ENCODE results near the gene ATXN7L1. TPM values are rescaled to one million over a fixed set of nuclear protein-coding genes. Genes with fewer than 3 reads are reported as not detected.

ATXN7L1 gene
- total RNA-seq, 1 experiment from 2014 or later = 38.5 TPM

DNA sequence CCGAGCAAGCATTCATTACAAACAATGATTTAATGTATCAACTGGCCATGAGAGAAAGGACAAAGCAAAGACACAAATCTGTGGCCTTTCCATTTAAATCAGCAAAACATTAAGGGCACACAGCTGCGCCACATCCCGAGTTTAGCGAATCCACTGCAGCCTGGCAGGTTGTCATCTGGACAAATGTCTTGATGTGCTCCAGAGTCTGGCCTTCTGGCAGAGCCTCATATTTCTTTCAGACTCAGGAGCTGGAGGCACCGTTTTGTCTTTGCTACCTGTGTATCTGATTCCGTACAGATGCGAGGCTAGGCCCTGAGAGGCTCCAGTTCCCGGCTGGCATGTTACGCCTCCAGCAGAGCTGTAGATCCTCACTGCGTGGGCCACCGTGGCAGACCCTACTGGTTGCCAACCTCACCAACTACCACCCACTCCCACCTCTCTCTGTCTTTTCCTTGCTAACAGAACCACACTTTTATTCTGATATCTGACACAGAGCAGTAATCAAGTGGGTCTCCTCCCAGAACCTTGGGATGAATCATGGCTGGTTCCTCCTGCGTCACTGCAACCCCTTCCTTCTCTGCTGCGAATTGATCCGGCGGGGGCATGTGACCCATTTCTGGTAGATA is 254.2 kb downstream of the ATXN7L1 start:
- Mint-ChIP-seq H3K9me3 (peaks cover 17% of the 10 kb centered on the region), H3K27me3 (ENCODE audit: low read depth) (0 out of 2 replicates have a peak, but pooled peaks cover 3% of the 10 kb centered on the region), H3K4me1 (peaks cover 16% of the 10 kb centered on the region), H3K36me3 (peaks cover 86% of the 10 kb centered on the region), H3K27ac (peak overlapping the region; percentile 50), H3K4me3 (no peak overlapping the region)
- ATAC-seq (no peak), DNase-seq (ENCODE audit: low spot score) (no peak)
- ChIA-PET POLR2A (interaction anchor here (0.6 kb wide), 1 partner anchor 20 kb away, joined by 3 read pairs; no protein-coding TSS in a partner anchor), CTCF (no interaction called here)
- TF ChIP-seq GRHL2 (CRISPR knock-in tag; IDR thresholded peaks at IDR 0.05; ENCODE audit: insufficient replicate concordance, severe bottlenecking) = no peak
- no peak for TF ChIP-seq KAT7 (CRISPR knock-in tag; IDR thresholded peaks at IDR 0.05; ENCODE audit: borderline replicate concordance)
- TF ChIP-seq SMAD4 (CRISPR knock-in tag; IDR thresholded peaks at IDR 0.05) = no peak
- TF ChIP-seq, protein P1, sequence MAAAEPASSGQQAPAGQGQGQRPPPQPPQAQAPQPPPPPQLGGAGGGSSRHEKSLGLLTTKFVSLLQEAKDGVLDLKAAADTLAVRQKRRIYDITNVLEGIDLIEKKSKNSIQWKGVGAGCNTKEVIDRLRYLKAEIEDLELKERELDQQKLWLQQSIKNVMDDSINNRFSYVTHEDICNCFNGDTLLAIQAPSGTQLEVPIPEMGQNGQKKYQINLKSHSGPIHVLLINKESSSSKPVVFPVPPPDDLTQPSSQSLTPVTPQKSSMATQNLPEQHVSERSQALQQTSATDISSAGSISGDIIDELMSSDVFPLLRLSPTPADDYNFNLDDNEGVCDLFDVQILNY (CRISPR knock-in tag; IDR thresholded peaks at IDR 0.05) = no peak
- TF ChIP-seq CBFB (CRISPR knock-in tag; IDR thresholded peaks at IDR 0.05; ENCODE audit: low read depth) = no peak
- no peak for TF ChIP-seq FOXJ3 (CRISPR knock-in tag; IDR thresholded peaks at IDR 0.05; ENCODE audit: borderline replicate concordance)
- no peak for TF ChIP-seq JUN (CRISPR knock-in tag; IDR thresholded peaks at IDR 0.05)
- TF ChIP-seq, protein P2, sequence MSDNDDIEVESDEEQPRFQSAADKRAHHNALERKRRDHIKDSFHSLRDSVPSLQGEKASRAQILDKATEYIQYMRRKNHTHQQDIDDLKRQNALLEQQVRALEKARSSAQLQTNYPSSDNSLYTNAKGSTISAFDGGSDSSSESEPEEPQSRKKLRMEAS (CRISPR knock-in tag; IDR thresholded peaks at IDR 0.05) = no peak
- no peak for TF ChIP-seq TCF7 (CRISPR knock-in tag; IDR thresholded peaks at IDR 0.05; ENCODE audit: low read depth)

DNA sequence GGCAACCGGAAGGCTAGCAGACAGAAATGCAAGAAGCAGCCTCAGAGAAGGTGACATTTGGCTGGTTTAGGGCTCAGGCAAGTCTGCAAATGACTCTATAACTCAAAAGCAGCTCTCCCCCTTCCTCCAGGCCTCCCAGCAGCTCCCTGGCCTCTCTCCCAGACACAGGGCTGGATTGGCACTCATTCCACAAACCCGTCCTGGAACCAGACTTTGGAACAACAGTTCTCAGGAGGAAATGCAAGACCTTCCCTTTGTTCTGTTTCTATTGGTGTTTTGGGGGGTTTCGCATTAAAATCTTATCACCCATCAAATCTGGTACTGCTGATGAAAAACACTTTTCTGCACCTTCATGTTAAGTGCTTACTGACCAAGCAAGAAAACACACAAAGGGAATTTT is 254.8 kb downstream of the ATXN7L1 start:
- no peak for ATAC-seq
- Mint-ChIP-seq H3K9me3 (peaks cover 12% of the 10 kb centered on the region), H3K4me3 (no peak overlapping the region), H3K27ac (peak overlapping the region; percentile 50), H3K36me3 (peaks cover 81% of the 10 kb centered on the region), H3K4me1 (peaks cover 16% of the 10 kb centered on the region), H3K27me3 (ENCODE audit: low read depth) (0 out of 2 replicates have a peak, but pooled peaks cover 3% of the 10 kb centered on the region)
- TF ChIP-seq, protein P3, sequence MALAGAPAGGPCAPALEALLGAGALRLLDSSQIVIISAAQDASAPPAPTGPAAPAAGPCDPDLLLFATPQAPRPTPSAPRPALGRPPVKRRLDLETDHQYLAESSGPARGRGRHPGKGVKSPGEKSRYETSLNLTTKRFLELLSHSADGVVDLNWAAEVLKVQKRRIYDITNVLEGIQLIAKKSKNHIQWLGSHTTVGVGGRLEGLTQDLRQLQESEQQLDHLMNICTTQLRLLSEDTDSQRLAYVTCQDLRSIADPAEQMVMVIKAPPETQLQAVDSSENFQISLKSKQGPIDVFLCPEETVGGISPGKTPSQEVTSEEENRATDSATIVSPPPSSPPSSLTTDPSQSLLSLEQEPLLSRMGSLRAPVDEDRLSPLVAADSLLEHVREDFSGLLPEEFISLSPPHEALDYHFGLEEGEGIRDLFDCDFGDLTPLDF (CRISPR knock-in tag; IDR thresholded peaks at IDR 0.05) = no peak
- TF ChIP-seq, protein P4, sequence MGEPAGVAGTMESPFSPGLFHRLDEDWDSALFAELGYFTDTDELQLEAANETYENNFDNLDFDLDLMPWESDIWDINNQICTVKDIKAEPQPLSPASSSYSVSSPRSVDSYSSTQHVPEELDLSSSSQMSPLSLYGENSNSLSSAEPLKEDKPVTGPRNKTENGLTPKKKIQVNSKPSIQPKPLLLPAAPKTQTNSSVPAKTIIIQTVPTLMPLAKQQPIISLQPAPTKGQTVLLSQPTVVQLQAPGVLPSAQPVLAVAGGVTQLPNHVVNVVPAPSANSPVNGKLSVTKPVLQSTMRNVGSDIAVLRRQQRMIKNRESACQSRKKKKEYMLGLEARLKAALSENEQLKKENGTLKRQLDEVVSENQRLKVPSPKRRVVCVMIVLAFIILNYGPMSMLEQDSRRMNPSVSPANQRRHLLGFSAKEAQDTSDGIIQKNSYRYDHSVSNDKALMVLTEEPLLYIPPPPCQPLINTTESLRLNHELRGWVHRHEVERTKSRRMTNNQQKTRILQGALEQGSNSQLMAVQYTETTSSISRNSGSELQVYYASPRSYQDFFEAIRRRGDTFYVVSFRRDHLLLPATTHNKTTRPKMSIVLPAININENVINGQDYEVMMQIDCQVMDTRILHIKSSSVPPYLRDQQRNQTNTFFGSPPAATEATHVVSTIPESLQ (CRISPR knock-in tag; IDR thresholded peaks at IDR 0.05) = no peak
- TF ChIP-seq ETV6 (CRISPR knock-in tag; IDR thresholded peaks at IDR 0.05) = no peak
- TF ChIP-seq KAT7 (CRISPR knock-in tag; IDR thresholded peaks at IDR 0.05; ENCODE audit: borderline replicate concordance) = no peak
- no peak for TF ChIP-seq ATF1 (CRISPR knock-in tag; IDR thresholded peaks at IDR 0.05)
- TF ChIP-seq, protein P5, sequence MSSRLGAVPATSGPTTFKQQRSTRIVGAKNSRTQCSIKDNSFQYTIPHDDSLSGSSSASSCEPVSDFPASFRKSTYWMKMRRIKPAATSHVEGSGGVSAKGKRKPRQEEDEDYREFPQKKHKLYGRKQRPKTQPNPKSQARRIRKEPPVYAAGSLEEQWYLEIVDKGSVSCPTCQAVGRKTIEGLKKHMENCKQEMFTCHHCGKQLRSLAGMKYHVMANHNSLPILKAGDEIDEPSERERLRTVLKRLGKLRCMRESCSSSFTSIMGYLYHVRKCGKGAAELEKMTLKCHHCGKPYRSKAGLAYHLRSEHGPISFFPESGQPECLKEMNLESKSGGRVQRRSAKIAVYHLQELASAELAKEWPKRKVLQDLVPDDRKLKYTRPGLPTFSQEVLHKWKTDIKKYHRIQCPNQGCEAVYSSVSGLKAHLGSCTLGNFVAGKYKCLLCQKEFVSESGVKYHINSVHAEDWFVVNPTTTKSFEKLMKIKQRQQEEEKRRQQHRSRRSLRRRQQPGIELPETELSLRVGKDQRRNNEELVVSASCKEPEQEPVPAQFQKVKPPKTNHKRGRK (CRISPR knock-in tag; IDR thresholded peaks at IDR 0.05; ENCODE audit: borderline replicate concordance) = no peak
- TF ChIP-seq, protein P6, sequence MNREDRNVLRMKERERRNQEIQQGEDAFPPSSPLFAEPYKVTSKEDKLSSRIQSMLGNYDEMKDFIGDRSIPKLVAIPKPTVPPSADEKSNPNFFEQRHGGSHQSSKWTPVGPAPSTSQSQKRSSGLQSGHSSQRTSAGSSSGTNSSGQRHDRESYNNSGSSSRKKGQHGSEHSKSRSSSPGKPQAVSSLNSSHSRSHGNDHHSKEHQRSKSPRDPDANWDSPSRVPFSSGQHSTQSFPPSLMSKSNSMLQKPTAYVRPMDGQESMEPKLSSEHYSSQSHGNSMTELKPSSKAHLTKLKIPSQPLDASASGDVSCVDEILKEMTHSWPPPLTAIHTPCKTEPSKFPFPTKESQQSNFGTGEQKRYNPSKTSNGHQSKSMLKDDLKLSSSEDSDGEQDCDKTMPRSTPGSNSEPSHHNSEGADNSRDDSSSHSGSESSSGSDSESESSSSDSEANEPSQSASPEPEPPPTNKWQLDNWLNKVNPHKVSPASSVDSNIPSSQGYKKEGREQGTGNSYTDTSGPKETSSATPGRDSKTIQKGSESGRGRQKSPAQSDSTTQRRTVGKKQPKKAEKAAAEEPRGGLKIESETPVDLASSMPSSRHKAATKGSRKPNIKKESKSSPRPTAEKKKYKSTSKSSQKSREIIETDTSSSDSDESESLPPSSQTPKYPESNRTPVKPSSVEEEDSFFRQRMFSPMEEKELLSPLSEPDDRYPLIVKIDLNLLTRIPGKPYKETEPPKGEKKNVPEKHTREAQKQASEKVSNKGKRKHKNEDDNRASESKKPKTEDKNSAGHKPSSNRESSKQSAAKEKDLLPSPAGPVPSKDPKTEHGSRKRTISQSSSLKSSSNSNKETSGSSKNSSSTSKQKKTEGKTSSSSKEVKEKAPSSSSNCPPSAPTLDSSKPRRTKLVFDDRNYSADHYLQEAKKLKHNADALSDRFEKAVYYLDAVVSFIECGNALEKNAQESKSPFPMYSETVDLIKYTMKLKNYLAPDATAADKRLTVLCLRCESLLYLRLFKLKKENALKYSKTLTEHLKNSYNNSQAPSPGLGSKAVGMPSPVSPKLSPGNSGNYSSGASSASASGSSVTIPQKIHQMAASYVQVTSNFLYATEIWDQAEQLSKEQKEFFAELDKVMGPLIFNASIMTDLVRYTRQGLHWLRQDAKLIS (CRISPR knock-in tag; IDR thresholded peaks at IDR 0.05; ENCODE audit: borderline replicate concordance) = no peak
- TF ChIP-seq MXD4 (CRISPR knock-in tag; IDR thresholded peaks at IDR 0.05; ENCODE audit: borderline replicate concordance) = no peak
- TF ChIP-seq FOXJ3 (CRISPR knock-in tag; IDR thresholded peaks at IDR 0.05; ENCODE audit: borderline replicate concordance) = no peak
- TF ChIP-seq, protein P7, sequence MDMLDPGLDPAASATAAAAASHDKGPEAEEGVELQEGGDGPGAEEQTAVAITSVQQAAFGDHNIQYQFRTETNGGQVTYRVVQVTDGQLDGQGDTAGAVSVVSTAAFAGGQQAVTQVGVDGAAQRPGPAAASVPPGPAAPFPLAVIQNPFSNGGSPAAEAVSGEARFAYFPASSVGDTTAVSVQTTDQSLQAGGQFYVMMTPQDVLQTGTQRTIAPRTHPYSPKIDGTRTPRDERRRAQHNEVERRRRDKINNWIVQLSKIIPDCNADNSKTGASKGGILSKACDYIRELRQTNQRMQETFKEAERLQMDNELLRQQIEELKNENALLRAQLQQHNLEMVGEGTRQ (CRISPR knock-in tag; IDR thresholded peaks at IDR 0.05) = no peak
- ChIA-PET CTCF (no interaction called here), POLR2A (interaction anchor here (0.6 kb wide), 1 partner anchor 19 kb away, joined by 3 read pairs; no protein-coding TSS in a partner anchor)
- DNase-seq (ENCODE audit: low spot score) = no peak
